HG03460 (cell line): ENCODE results near the gene AGPAT1.

Source experiments
- ATAC-seq: cut with Tn5 transposase; IDR thresholded peaks from one replicate; pipeline ENCODE4 v1.9.1; 2021; ENCODE audit not compliant: unreplicated experiment

AGPAT1 gene

DNA sequence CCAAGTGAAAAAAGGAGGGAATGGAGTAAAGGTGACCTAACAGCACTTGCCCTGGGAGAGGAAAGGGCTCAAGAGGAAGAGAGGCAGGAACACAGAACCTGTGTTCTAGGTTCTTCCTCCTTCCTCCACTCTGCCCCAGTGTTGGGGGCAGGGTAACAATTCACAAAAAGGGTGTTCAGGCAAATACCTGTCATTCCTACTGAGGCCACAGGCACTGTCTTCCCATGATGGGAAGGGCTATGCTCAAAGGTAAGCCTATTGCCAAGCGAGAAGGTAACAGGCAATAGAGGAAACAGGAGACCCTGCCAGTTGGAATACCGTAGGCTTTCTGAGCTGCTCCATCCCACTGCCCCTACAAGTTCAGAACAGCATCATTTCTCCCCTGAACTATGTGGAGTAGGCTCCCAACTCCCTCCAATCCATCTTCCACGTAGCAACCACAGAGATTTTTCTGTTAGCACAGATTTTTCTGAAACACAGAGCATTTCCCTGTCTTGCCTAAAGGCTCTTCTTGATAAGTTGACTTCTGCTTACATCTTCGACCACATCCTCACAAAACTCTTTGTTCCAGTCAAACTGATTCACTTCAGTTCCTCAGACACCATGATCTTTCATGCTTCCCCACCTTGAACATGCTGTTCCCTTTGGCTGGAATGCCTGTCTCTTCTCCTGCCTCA lies 2.7 kb downstream of the AGPAT1 start:
- ATAC-seq: no peak

DNA sequence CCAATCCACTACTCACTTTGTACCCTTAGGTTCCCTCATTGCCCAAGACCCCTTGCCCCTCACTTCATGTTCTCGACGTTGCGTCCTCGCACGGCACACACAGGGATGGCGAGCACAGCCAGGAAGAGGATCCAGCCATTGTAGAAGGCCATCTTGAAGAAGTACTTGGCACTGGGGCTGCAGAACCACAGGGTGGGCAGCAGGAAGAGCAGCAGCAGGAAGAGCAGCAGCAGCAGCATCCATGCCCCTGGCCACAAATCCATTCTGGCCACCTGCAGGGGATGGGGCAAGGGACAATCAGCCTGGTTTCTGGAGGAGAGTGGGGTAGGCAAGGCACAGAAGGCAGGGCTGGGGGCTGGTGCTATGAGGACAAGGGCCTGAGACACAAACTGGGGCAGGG lies 4.7 kb downstream of the AGPAT1 start:
- no peak for ATAC-seq

DNA sequence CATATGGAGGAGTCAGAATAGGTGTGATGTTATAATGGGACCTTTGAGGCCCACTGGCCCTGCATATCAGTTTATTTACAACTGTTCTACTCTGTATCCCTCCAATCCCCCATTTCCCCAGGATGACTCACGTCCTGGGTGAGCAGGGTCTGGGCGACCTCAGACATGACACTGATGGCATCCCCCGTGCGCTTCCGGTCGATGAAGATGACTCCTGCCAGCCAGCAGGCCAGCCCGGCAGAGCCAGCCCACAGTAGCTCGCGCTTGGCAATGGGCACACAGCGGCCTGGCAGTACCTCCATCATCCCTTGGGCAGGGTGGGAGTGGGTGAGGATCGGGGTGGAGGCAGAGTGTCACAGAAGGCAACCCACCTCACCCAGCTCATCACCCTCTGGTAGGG lies 5.6 kb downstream of the AGPAT1 start:
- ATAC-seq: no peak

DNA sequence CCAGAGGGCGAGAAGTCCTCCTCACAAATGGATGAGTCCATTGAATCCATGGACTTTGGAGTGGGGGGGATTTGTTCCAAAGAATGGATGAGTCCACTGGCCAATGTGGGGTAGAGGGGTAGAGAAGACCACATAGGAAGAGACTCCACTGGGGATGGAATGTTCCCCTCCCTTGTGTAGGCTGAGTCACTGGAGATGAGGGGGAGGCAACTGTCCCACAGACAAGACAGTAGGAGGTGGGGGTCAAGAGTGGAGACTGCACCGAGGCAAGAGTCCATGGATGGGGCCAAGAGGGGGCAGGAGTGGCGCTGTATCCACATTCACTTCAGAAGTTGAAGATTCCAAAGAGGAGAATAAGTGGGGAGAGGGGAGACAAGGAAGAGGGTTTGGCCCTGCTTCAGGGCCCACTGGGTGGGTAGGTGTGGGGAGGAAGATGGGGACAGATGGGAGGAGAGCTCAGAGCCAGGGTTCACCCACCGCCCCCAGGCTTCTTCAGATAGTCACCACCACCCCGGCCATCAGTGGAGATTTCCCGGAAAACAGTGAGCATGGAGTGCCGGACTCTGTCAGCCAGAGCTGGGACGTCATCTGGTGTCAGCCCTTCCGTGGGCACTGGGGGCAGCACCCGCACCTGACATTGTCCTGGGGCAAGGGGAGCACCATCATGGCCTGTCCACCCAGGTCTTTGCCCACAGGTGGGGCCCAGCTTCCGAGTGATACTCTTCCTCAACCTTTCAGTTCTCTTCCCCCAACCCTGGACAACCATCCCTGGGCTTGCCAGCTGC lies 6.9 kb downstream of the AGPAT1 start:
- no peak for ATAC-seq

DNA sequence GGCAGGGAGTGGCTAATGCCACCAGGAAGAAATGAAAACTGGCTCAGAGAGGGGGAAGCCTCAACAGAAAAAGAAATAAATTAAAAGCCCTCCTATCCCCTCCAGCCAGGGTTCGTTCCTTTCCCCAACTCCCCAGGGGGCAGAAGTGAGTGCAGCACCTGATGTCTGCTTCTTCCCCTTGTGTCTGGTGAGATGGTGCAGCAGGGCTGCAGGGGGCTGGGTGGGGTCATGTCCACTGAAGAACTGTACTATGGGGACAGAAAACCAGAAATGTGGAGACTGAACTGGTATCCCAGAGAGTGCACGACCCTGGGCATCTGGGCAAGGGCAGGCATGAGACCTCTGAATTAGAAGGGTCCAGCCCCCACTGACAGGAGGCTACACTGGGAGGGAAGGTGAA lies 7.5 kb downstream of the AGPAT1 start:
- no peak for ATAC-seq

DNA sequence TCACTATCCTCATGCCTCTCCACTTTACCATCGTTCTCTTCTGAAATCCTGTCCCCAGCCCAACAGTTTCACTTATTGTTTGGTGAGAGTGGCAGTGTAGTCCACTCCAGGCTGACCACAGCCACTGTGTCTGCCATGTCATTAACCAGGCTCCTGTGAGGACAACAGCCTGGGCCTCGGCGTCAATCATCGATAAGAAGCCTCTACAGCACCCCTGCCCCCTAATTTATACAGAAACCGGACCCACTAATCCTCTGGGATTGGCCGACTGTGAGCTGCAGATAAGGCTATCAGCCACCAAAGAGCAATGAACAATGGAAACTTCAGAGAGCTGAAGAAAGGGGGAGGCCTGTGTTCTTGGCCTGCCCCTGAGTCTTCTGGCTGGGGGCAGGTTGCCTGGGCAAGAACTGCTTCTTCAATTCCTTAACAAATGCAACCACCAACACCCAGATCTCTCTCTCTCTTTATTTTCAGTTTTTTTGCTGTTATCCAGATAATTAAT lies 8.1 kb downstream of the AGPAT1 start:
- no peak for ATAC-seq

DNA sequence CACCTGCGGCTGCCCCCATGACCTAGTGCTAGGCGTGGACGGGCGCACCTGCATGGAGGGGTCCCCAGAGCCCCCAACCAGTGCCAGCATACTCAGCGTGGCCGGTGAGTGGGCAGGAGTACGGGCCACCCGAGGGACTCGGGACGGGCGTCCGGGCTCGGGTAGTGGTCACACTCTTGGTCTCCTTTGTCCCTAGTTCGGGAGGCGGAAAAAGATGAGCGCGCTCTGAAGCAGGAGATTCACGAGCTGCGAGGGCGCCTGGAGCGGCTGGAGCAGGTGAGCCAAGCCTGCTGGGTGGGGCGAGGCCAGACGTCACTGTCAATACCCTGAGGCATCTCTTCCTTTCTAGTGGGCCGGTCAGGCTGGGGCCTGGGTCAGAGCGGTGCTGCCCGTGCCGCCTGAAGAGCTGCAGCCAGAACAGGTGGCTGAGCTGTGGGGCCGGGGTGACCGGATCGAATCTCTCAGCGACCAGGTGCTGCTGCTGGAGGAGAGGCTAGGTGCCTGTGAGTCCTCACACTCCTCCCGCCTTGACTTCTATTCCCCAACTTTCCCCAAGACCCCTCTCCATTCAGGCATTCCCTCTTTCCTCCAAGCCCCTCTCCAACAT lies 8.6 kb downstream of the AGPAT1 start:
- ATAC-seq: no peak

DNA sequence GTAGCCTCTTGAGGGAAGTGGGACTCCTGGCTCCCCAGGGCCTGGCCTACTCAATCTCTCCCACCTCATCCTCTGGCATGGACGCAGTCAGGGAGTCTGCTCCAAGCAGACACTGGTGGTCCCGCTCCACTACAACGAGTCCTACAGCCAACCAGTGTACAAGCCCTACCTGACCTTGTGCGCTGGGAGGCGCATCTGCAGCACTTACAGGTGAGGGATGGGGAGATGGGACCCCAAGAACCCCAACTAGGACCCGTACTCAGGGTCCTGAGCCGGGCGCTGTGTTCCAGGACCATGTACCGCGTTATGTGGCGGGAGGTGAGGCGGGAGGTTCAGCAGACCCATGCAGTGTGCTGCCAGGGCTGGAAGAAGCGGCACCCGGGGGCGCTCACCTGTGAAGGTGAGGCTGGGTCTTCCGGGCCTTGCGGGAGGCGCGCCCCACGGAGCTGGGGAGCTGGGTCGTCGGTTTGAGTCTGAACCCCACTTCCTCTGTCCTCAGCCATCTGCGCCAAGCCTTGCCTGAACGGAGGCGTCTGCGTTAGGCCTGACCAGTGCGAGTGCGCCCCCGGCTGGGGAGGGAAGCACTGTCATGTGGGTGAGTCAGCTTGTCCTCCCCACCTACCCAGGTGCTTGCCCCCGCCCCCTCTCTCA lies 9.3 kb downstream of the AGPAT1 start:
- ATAC-seq: no peak

DNA sequence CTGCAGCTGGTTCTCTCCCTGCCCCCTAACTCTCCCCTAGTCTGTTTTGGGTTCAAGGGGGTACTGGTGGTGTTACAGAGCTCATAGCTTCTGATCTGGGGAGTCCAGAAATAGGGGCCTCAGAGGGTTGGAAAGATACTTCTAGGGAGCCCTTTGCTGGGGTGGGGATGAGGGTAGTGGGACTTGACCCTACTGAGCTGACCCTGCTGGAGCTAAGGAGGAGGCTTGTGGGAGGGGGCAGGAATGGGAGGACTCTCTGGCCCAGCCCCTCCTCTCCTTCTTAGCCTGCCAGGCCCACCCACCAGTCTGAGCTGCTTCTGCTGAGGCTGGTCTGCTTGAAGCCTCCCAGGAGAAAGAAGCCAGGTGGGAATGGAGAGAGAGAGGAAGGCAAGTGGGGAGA lies 11.6 kb downstream of the AGPAT1 start, which contains the start of gene EGFL8:
Gene EGFL8 (plus strand): TSS at position 301 of the 400 bp plus-strand sequence. CDS start 1,571 bp downstream, outside the sequence.
- ATAC-seq: no peak

DNA sequence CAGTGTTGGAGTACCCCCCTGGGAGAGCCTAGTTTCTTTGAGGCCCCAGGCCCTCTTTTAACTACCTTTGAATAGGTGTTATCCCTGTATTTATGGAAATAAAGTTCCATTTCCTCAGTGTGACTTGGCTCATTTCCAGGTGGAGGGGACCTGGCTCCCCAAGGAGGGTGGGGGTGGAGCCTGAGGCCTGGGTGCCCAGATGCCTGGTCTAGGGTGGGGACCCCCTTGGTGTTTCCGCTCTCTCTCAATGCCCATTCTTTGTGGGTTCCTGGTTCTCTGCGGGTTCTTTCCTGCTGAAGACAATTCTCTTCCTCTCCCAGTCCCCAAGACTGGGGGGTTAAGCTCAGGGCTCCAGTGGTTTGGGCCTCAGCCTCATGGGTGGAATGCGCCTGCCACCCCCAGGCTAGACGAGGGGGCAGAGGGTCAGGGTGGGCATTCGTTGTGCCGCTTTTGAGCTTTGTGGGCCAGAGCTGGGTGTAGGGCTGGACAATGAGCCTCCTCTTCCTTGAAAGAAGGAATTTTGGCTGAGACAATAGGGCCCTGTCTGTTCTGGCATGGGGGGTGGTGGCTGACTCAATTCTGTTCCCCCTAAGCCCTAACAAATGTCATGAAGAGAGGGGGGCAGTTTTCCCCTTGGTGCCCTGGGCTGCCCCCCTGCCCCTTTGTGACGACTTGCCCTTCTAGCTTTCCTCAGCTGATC lies 12.2 kb downstream of the AGPAT1 start:
- ATAC-seq: no peak

DNA sequence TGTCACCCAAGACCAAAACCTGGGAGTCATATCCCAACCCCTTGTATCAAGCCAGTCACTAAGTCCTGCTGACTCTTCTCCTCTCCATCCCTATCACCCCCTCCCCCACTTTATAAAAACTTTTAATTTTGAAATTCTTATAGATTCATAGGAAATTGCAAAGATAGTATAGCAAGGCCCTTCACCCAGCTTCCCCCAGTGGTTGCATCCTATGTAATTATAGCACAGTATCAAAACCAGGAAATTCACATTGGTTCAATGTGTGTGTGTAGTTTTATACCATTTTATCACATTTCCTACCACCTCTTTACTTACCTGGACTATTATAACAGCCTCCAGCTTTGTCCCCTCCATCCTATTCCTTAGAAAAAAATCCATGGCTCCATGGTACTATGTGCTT lies 17.8 kb downstream of the AGPAT1 start:
- ATAC-seq: no peak

DNA sequence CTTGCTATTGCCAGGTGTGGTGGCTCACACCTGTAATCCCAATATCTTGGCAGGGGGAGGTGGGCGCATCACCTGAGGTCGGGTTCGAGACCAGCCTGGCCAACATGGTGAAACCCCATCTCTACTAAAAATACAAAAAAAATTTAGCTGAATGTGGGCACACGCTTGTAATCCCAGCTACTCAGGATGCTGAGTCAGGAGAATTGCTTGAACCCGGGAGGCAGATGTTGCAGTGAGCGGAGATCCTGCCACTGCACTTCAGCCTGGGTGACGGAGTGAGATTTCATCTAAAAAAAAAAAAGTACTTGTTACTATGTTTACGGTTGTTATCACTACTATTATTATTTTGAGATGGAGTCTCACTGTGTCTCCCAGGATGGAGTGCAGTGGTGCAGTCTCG lies 19.0 kb downstream of the AGPAT1 start:
- ATAC-seq: no peak

DNA sequence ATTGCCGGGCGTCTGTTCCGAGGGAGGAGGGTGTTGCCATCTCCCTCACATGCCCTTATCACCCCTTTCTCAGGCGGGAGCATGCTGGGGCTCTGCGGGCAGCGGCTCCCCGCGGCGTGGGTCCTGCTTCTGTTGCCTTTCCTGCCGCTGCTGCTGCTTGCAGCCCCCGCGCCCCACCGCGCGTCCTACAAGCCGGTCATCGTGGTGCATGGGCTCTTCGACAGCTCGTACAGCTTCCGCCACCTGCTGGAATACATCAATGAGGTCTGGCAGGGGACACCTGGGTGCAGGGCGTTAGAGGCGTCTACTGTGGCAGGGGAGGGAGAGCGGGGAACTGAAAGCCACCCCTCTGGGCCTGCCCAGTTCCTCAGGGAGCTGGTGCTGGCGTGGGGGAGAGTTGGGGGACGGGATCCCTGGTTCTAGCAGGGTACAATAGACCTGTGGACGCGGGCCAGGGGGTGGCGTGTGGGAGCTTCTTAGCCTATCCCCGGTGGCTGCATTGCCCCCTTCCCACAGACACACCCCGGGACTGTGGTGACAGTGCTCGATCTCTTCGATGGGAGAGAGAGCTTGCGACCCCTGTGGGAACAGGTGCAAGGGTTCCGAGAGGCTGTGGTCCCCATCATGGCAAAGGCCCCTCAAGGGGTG lies 21.2 kb downstream of the AGPAT1 start:
- no peak for ATAC-seq

DNA sequence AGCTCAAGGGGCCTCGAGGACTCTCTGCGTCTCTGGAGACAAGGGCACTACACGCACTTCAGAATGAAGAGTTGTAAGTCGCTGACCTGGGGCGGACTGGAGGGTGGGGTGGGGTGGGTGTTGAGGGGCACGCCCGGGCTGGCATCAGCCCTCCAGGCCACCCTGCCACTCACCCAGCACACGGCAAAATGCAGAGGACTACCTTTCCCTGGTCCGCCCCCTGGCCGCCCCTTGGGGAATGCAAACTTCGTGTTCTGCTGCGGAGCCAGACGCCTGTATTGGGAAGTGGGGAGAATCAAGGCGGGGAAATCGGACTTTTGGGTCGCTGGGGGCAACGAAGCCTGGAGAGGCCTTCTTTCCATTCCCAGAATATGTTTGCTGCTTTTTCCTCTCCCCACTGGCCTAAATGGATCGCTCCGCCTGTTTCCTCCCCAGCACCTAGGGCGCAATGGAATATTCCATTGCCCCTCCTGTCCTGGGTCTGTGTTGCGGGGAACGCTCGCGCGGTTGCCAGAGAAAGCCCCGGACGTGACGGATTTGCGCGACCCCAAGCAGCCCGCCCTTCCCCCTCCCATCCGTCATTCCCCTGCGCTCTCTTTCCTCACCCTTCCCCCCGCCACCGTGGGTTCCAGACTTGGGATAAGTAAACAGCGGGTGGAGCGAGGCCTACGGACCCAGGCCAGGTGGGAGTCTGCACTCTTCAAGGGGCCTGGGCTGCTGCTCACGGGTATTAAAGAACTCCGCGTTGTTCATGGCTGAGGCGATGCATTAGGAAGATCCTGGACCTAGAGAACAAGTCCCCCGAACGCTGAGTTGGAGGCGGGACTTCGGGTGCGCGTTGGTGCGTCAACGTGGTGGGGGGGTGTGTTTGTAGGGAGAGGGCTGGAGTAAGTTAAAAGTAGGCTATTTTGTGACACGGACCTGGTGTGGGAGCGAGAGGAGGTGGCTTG lies 22.0 kb downstream of the AGPAT1 start, which contains the start of gene PPT2:
Gene PPT2 (plus strand): TSS at position 578 of the 950 bp plus-strand sequence. CDS start 454 bp downstream, outside the sequence.
- ATAC-seq: no peak

DNA sequence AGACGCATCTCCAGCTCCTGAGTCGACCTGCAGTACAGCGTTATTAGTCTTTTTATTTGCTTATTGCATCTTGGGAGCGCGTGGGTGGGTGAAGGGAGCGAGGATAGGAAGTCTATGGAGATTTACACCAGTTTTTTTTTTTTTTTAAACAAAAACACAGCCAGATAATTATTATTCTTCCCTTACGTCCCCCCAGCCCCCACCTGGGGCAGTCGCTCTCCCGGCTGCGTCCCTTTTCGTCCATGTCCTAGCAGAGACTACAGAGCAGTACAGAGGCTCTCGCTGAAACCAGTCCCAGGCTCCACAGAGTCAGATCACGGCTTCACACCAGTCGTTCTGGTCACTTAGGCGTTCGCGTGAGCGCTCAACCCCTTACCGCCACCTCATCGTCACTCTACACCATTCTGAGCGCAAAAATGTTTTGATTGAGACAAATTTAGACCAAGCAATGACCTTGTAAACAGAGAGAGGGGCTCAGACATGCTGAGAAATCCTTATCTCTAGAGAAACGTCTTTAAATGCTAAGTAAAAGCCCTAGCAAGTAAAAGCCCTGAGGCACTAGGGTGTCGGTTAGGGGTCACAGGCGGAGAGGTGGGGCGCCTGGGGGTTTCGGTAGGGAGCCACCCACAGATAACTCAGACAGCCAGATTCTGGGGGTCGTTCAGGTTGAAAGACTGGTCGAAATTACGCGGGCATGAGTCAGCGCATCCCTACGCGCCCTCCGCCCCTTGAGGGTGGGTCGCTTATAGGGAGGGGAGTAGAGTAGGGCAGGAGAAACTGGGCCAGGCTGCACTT lies 22.9 kb downstream of the AGPAT1 start:
- ATAC-seq: no peak

DNA sequence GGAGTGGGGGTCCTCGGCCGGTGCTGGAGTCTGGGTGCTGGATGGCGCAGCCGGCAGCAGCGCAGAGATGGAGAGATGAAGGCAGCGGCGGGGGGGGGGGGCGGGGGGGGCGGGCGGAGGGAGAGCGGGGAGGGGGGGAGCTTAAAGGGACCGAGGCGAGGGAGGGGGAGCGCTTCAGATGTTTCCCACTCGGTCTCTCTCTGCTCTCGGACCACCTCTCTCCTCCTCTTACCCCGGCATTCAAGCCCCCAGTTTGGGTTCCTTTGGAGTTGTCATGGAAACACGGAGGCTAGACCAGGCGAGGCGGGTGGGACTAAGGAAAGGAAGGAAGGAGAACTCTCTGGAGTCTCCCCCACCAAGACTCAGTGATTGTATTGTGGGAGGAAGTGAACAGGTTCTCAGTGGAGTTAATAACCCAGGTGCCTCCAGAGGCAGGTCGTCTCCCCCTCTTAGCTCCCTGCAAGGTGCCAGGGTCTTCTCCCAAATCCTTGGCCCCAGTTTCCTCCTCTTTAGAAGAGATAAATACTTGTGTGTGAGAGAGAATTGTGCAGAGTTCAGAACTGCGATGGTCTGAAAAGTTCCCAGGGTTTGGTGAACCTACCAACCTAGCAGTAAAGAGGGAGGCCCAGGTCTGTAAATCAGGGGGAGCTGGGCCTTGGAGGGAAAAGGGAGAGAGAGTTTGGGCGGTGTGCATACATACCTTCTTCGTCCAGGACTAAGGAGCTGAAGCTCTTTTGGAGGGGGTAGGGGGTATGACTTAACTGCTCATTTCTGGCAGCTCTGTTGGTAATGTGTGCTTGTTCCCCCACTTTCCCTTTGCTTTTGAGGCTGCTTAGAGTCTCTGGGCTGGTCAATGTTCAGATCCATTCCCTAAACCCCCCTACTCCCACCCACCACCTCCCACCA lies 23.8 kb downstream of the AGPAT1 start, which contains the start of gene PRRT1:
Gene PRRT1 (minus strand): TSS at position 77 of the 906 bp plus-strand sequence. CDS start 112 bp downstream, outside the sequence.
- ATAC-seq: no peak
